GM18907 (cell line): ENCODE data around the gene BOK.
"Not testable (repeated sequence)": the region's sequence is repeated elsewhere in the genome, so short reads cannot be mapped to it uniquely, and the experiment has no call there.

ENCODE experiments used
- ATAC-seq: cut with Tn5 transposase; IDR thresholded peaks from one replicate; pipeline ENCODE4 v1.9.1; 2021; ENCODE audit warnings: mild to moderate bottlenecking, moderate library complexity; ENCODE audit not compliant: unreplicated experiment

Gene BOK

DNA sequence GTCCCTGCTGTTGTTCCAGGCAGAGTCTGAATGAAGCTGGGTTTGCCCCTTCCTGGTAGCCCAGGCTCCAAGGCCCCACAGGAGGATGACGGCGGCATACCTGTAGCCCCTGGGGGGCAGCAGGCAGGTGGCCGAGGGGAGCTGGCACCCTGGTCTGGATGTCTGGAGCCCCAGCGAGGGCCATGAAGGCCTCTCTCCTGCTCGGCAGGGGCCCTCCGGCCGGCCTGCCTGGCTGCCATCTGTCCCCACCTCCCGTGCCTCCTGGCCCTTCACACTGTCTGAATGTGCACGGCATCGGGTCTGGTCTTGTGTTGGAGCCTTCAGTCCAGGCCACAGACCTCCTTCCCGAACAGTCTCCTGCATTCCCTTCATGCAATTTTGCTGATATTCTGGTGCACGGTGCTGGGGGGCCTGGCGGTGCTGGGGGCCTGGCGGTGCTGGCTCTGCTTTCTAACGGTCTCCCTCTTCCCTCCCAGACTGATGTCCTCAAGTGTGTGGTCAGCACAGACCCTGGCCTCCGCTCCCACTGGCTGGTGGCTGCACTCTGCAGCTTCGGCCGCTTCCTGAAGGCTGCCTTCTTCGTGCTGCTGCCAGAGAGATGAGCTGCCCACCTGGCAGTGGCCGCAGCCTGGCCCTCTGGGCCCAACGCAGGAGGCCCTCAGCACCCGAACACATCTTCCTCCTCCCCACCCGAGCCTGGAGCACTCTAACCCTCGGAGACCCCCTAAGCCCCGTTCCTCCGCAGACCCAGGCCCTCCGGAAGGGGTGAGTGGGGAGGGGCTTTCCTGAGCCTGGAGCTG is 13.5 kb downstream of the BOK start:
- ATAC-seq = no peak

DNA sequence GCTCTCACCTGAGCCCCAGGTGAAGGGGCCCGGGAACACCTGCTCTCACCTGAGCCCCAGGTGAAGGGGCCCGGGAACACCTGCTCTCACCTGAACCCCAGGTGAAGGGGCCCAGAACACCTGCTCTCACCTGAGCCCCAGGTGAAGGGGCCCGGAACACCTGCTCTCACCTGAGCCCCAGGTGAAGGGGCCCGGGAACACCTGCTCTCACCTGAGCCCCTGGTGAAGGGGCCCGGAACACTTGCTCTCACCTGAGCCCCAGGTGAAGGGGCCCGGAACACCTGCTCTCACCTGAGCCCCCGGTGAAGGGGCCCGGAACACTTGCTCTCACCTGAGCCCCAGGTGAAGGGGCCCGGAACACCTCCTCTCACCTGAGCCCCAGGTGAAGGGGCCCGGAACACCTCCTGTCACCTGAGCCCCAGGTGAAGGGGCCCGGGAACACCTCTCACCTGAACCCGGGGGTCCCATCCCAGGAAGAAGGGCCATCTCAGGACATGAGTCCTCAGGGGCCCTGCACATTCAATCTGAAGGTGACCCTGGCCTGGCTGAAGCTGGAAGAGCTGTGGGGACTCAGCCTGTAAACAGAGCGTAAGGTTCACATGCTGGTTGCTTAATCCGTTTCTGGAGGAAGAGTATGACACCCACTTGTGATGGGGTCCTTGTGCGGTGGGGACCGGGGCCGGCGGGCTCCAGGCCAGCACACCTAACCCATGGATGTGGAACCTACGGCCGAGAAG is 14.5 kb downstream of the BOK start:
- not testable (repeated sequence) for ATAC-seq

GRCh38 chr2:241573741-241574140 is 15.2 kb downstream of the BOK start:
- ATAC-seq = no peak

- no peak for ATAC-seq
These were observed 16.5 kb downstream of the BOK start for GRCh38 chr2:241574911-241575623.

DNA sequence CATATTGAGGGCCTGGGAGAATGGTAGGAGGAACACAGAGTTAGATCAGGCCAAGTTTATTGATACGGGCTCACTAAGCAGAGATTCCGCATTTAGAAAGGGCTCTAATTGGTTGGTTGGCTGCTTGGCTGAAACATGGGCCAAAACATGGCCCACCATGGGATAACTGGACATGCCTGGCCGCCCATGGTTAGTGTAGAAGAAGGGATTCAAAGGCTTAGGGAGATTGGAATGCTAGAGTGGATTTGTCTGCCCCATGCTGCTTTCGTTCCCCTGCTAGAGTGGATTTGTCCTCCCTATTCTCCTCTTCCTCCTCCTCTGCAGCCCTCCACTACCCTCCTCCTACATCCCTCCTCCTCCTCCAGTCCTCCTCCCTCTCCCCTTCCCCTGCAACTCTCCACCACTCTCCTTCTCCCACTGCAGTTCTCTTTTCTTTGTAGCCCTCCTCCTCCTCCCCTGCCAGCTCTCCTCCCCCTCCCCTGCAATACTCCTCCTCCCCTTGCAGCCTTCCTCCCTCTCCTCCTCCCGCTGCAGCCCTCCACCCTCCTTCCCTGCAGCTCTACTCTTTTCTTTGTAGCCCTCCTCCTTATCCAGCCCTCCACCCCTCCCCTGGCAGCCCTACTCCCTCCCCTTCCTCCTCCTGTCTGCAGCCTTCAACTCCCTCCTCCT is 17.2 kb downstream of the BOK start:
- ATAC-seq = no peak

GRCh38 chr2:241576293-241576654 is 17.7 kb downstream of the BOK start:
- no peak for ATAC-seq

GRCh38 chr2:241577413-241578122 is 19.0 kb downstream of the BOK start:
- ATAC-seq = no peak

- ATAC-seq = no peak
These were observed 20.7 kb downstream of the BOK start for GRCh38 chr2:241579281-241579680.

GRCh38 chr2:241582328-241582727 is 23.8 kb downstream of the BOK start:
- ATAC-seq = no peak

DNA sequence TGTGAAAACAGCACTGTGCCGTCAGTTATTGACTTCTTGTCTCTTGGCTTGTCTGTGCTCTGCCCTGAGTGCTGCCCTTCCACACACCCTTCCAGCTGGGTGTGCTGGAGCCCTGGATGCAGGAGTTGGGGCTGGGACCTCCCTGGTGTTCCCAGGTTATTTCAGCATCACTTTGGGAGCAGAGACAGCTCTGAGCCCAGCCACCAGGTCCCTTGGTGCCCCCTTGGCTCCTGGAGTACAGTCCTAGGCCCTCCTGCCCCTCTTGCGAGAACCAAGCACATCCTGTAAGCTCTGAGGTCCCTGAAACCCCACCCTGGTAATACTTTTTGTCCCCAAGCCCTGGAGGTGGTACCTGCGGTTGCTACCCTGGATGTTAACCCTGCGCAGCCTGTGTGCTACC is 24.3 kb downstream of the BOK start:
- no peak for ATAC-seq

- ATAC-seq = no peak
These were observed 25.9 kb downstream of the BOK start for GRCh38 chr2:241584436-241584835.

DNA sequence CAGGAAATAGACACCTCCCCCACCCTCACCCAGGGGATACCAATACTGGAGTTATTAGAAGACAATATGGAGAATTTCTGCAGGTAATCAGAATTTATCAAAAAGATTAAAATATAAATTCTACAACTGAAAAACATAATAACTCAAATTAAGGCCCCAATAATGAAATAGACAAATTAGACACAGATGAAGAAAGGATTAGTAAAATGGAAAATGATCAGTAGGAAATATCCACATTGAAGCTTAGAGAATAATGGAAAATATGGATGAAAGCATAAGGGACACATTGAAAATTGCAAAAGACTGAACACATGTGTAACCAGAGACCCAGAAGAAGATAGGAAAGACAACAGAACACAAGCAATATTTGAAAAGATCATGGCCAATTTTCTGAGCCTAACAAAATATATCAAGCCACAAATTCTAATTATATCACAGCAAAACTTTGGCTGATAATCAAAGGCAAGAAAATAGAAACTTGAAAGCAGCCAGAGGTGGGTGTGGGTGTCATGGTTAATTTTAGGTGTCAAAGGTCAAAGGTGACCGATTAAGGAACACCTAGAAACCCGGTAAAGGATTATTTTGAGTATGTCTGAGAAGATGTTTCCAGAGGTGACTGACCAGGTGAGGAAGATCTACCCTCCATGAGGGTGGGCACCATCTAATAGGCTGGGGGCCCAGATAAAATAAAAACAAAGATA is 28.2 kb downstream of the BOK start:
- ATAC-seq = no peak

DNA sequence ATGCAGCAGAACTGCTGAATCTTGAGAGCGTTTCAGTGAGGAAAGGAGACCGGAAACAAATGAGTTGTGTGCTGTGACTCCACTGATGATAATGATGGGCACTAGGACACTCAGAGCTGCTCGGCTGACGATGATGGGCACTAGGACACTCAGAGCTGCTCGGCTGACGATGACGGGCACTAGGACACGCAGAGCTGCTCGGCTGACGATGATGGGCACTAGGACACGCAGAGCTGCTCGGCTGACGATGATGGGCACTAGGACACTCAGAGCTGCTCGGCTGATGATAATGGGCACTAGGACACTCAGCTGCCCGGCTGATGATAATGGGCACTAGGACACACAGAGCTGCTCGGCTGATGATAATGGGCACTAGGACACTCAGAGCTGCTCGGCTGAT is 31.3 kb downstream of the BOK start:
- ATAC-seq = not testable (repeated sequence)

- ATAC-seq = not testable (repeated sequence)
These were observed 32.2 kb downstream of the BOK start for GRCh38 chr2:241590496-241591455.

DNA sequence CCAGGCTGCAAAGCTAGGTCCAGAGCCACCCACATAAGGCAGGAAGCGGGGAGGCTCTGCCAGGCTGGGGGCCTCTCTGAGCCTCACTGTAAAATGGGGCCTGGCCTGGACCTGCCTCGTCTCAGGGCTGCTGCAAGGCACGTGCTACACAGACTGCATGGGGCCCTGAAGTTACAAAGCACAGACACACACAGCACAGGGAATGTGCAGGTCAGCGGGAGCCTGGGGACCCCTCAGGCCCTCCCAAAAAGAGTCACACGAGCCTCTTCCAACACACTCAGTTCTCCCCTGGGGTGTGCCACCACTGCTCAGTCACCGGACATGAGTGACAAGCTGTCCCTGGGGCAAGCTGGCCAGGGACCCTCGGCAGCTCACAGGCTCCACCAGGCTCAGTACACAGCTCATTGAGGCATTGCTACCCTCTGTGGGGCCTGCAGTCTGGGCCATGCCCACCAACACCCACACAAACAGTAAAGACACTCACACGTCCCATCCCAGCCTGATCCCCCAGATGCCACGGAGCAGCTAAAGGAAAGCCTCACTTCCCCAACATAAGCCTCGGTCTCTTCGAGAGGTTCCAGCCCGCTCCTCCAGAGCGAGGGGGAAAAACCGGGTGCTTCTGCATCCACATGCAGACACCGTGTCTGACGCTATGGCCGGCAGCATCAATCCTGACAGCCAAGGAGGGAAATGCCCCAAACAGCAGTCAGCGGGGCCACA is 33.7 kb downstream of the BOK start:
- no peak for ATAC-seq

DNA sequence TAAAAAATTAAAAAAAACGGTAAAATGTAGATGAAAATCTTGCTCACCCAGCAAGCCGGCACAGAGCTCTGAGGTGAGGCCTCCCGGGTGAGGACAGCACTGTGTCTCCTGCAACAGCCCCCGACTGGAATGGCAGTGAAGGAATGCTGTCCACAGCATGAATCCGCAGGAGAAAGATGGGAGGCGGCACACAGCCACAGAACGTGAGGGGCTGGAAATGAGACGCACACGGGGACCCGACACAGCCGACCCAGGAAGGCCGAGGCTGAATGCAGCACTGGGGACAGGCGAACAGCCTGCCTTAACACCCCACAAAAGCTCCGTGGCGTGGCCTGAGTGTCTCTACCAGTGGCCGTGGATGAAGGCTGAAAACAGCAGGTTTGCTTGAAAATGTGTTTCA is 34.7 kb downstream of the BOK start:
- ATAC-seq = no peak

- no peak for ATAC-seq
These were observed 37.1 kb downstream of the BOK start for GRCh38 chr2:241595600-241596140.

DNA sequence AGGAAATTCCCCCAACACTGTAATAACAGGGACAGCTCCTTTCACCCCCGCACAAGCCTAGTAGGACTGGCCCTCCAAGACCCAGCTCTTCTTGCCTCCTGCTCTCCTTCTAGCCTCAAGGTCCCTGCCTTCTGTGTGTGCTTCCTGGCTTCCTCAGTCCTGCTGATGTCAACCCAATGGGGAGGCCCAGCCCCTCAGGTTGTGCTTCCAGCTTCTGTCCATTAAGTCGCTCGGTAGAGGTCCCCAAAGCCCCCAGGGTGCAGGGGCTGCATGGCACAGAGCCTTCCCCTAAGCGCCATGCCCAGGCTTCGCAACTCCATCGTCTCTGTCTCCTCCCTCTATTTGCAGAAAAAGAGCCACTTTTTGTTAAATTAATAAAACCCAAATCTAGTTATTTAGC is 39.0 kb downstream of the BOK start:
- ATAC-seq = no peak
